ENCODE measurements around the gene ANKRD66. TPM values are rescaled to one million over a fixed set of nuclear protein-coding genes. Genes with fewer than 3 reads are reported as not detected.

Gene ANKRD66
- total RNA-seq, 1 experiment from 2014 or later, result not detected

DNA sequence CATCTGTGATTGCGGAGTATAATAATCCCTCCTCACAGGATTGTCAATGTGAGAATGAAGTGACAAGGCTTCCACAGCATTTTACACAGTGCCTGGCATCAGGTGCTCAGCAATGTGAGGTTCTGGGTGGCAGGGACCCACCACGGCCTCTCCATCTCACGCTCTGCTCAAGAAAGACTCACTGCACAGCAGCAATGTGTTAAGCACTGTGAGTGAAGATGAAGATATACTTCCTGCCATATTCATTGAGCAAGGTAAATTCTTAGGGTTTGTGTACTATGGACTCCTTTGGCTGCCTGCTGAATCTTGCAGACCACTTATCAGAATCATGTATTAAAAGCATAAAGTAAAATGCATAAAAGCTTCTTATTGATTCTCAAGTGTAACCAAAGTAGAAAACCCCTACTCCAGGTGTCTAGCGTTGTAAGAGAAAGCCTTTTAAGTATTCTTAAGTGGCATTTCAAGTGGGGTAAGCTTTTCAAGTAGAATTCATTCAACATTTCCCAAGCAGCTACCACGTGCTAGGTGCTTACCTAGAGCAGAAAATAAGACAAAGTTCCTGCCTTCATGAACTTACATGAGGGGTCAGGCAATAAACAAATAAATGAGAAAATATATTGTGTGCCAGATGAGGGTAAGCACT is 29.5 kb downstream of the ANKRD66 start:
- Histone ChIP-seq H2AFZ (ENCODE audit: low read length) (no peak overlapping the region), H2AK5ac (ENCODE audit: insufficient read length, low read length) (no peak overlapping the region), H3K56ac (ENCODE audit: insufficient read length, low read depth, low read length) (no peak overlapping the region), H3K4me1 (ENCODE audit: insufficient read depth, low read length) (no peaks in the 10 kb centered on the region), H3T11ph (ENCODE audit: low read length) (no peak overlapping the region), H2BK120ac (ENCODE audit: low read depth, low read length, poor library complexity, severe bottlenecking) (no peak overlapping the region), H3K23me2 (ENCODE audit: insufficient read length, low read depth, low read length, poor library complexity, severe bottlenecking) (no peaks in the 10 kb centered on the region), H3K23ac (ENCODE audit: insufficient read length, low read depth, low read length) (no peak overlapping the region), H3K27ac (ENCODE audit: insufficient read length, low read depth, low read length) (no peak overlapping the region), H3K79me2 (ENCODE audit: insufficient read depth, low read length) (no peaks in the 10 kb centered on the region), H4K8ac (replicated peaks; ENCODE audit: insufficient read length, low read depth, low read length) (no peak overlapping the region), H2BK15ac (ENCODE audit: low read depth, low read length) (no peak overlapping the region), H3K9me3 (ENCODE audit: control insufficient read depth, low read depth, low read length) (no peaks in the 10 kb centered on the region), H3K9ac (ENCODE audit: extremely low read depth, insufficient read length, low read length) (no peak overlapping the region), H3K4me2 (ENCODE audit: insufficient read depth, insufficient read length, low read length) (no peak overlapping the region), H3K14ac (ENCODE audit: insufficient read depth, low read length) (no peak overlapping the region), H3K18ac (ENCODE audit: insufficient read length, low read depth, low read length) (no peak overlapping the region), H4K91ac (ENCODE audit: insufficient read length, low read depth, low read length) (no peak overlapping the region), H4K5ac (ENCODE audit: insufficient read length, low read depth, low read length) (no peak overlapping the region), H4K20me1 (ENCODE audit: control insufficient read depth, insufficient read depth, insufficient read length) (no peaks in the 10 kb centered on the region), H3K4ac (ENCODE audit: low read depth, low read length) (no peak overlapping the region), H2BK20ac (ENCODE audit: low read depth, low read length, poor library complexity, severe bottlenecking) (no peak overlapping the region), H3K79me1 (ENCODE audit: insufficient read depth, low read depth, low read length, poor library complexity, severe bottlenecking) (no peaks in the 10 kb centered on the region), H2BK12ac (ENCODE audit: insufficient read length, low read depth, low read length) (no peak overlapping the region), H3K27me3 (ENCODE audit: insufficient read depth, low read length) (no peaks in the 10 kb centered on the region), H2BK5ac (ENCODE audit: insufficient read length, low read length) (no peak overlapping the region)
- WGBS (ENCODE audit: extremely low coverage, insufficient read length, low lambda C conversion rate), result no CpG with 5 or more reads among the region's 5 CpGs
- Mint-ChIP-seq H3K4me3 (no peak overlapping the region), H3K4me1 (no peaks in the 10 kb centered on the region; a peak in 2 of 4 replicates), H3K36me3 (ENCODE audit: insufficient read depth in 1 of 3, low read depth in 3 of 3) (no peaks in the 10 kb centered on the region), H3K27ac (no peak overlapping the region), H3K9me3 (no peaks in the 10 kb centered on the region), H3K27me3 (ENCODE audit: low read depth) (peaks cover 7% of the 10 kb centered on the region)
- no peak for DNase-seq
- TF ChIP-seq, protein P1, sequence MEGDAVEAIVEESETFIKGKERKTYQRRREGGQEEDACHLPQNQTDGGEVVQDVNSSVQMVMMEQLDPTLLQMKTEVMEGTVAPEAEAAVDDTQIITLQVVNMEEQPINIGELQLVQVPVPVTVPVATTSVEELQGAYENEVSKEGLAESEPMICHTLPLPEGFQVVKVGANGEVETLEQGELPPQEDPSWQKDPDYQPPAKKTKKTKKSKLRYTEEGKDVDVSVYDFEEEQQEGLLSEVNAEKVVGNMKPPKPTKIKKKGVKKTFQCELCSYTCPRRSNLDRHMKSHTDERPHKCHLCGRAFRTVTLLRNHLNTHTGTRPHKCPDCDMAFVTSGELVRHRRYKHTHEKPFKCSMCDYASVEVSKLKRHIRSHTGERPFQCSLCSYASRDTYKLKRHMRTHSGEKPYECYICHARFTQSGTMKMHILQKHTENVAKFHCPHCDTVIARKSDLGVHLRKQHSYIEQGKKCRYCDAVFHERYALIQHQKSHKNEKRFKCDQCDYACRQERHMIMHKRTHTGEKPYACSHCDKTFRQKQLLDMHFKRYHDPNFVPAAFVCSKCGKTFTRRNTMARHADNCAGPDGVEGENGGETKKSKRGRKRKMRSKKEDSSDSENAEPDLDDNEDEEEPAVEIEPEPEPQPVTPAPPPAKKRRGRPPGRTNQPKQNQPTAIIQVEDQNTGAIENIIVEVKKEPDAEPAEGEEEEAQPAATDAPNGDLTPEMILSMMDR (conservative IDR thresholded peaks at IDR 0.05), result no peak
